ENCODE measurements around the gene HSBP1L1.
"Not testable (repeated sequence)": the region's sequence is repeated elsewhere in the genome, so short reads cannot be mapped to it uniquely, and the experiment has no call there.

HSBP1L1 gene

GRCh38 chr18:80009661-80010550 lies 45.5 kb downstream of the HSBP1L1 start:
- Histone ChIP-seq H3K27ac (ENCODE audit: low read length) (no peak overlapping the region), H3K27me3 (ENCODE audit: control insufficient read depth, insufficient read depth, low read length) (no peaks in the 10 kb centered on the region), H3K9me3 (ENCODE audit: control insufficient read depth, insufficient read depth, low read length) (no peaks in the 10 kb centered on the region), H3K4me3 (ENCODE audit: low read length) (no peak overlapping the region), H3K4me1 (ENCODE audit: control insufficient read depth, insufficient read depth, low read length) (no peaks in the 10 kb centered on the region), H3K36me3 (ENCODE audit: control insufficient read depth, insufficient read depth, low read length) (no peaks in the 10 kb centered on the region)
- no peak for DNase-seq (ENCODE audit: low read depth, low spot score)
- WGBS (ENCODE audit: insufficient coverage, insufficient read length) = no CpG with 5 or more reads among the region's 16 CpGs

GRCh38 chr18:80010551-80010906 lies 46.1 kb downstream of the HSBP1L1 start:
- H3K9me3 ChIP-seq (ENCODE audit: control insufficient read depth, insufficient read depth, low read length) = no peaks in the 10 kb centered on the region
- no peak overlapping the region for H3K27ac ChIP-seq (ENCODE audit: low read length)
- WGBS (ENCODE audit: insufficient coverage, insufficient read length) = no CpG with 5 or more reads among the region's 5 CpGs
- DNase-seq (ENCODE audit: low read depth, low spot score) = no peak
- H3K4me1 ChIP-seq (ENCODE audit: control insufficient read depth, insufficient read depth, low read length) = no peaks in the 10 kb centered on the region
- no peaks in the 10 kb centered on the region for H3K36me3 ChIP-seq (ENCODE audit: control insufficient read depth, insufficient read depth, low read length)
- H3K27me3 ChIP-seq (ENCODE audit: control insufficient read depth, insufficient read depth, low read length) = no peaks in the 10 kb centered on the region
- no peak overlapping the region for H3K4me3 ChIP-seq (ENCODE audit: low read length)

- H3K4me3 ChIP-seq (ENCODE audit: low read length); H3K36me3 ChIP-seq (ENCODE audit: control insufficient read depth, insufficient read depth, low read length); H3K4me1 ChIP-seq (ENCODE audit: control insufficient read depth, insufficient read depth, low read length); DNase-seq (ENCODE audit: low read depth, low spot score); H3K27me3 ChIP-seq (ENCODE audit: control insufficient read depth, insufficient read depth, low read length); H3K9me3 ChIP-seq (ENCODE audit: control insufficient read depth, insufficient read depth, low read length); H3K27ac ChIP-seq (ENCODE audit: low read length): not testable (repeated sequence)
- WGBS (ENCODE audit: insufficient coverage, insufficient read length) = no CpG with 5 or more reads among the region's 14 CpGs
These were observed 47.2 kb downstream of the HSBP1L1 start for GRCh38 chr18:80011496-80012137.

- H3K9me3 ChIP-seq (ENCODE audit: control insufficient read depth, insufficient read depth, low read length) = no peaks in the 10 kb centered on the region
- H3K27me3 ChIP-seq (ENCODE audit: control insufficient read depth, insufficient read depth, low read length) = no peaks in the 10 kb centered on the region
- no peak overlapping the region for H3K4me3 ChIP-seq (ENCODE audit: low read length)
- no peak overlapping the region for H3K27ac ChIP-seq (ENCODE audit: low read length)
- H3K36me3 ChIP-seq (ENCODE audit: control insufficient read depth, insufficient read depth, low read length) = no peaks in the 10 kb centered on the region
- no CpG with 5 or more reads among the region's 20 CpGs for WGBS (ENCODE audit: insufficient coverage, insufficient read length)
- no peaks in the 10 kb centered on the region for H3K4me1 ChIP-seq (ENCODE audit: control insufficient read depth, insufficient read depth, low read length)
- DNase-seq (ENCODE audit: low read depth, low spot score) = no peak
These were observed 48.3 kb downstream of the HSBP1L1 start for GRCh38 chr18:80012714-80013113.
